Measurements from ENCODE around the gene ERGIC1.

DNA sequence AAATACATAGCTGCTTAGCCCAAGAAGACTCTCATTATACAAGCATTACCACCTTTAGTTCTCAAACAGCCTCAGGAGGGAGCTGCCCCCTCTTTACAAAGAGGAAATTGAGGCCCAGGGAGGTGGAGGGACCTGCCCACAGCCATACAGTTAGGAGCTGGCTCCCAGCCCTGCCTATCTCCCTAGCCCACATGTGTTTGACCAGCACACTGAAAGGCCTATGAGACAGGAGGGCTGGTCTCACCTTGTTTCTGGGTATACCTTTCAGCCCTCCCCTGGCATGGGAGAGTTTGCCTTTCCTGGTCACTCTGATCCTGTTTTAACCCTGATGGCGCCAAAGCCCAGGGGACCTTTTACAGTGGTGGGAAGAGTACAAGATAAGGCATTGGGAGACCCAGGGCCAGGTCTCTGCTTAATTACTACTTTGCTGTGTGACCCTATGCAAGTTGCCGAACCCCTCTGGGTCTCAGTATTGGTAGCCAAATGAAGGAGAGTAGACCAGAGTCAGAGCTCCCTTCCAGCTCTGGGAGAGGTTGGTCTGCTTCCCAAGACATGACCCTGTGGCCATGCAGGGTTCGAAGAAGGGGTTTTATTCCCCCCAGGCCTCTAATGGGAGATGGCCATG, 64.3 kb downstream of the ERGIC1 start:
- no peak for TF ChIP-seq CTCF (IDR thresholded peaks at IDR 0.05)
- TF ChIP-seq POLR2A (IDR thresholded peaks at IDR 0.05) = no peak
